Subcutaneous abdominal adipose tissue (tissue), 5 donors: Measurements from ENCODE around the gene B3GNT9.
A peak's percentile ranks its signal among the peaks of the same experiment; 100 is the strongest.

ENCODE experiments used
- H3K27ac ChIP-seq: one replicate; pipeline ENCODE4 v1.7.0; 2013; ENCODE audit warnings: low read depth, mild to moderate bottlenecking, inconsistent platforms, low read length, moderate library complexity
- H3K27me3 ChIP-seq, 5 donors: one replicate each; pipeline ENCODE4 v1.7.0; 2013; ENCODE audit warnings: low read length in 5 of 5, inconsistent platforms in 1 of 5; ENCODE audit not compliant: control insufficient read depth in 5 of 5, insufficient read depth in 4 of 5
- H3K36me3 ChIP-seq, 5 donors: one replicate each; pipeline ENCODE4 v1.7.0; 2013; ENCODE audit warnings: low read length in 5 of 5; ENCODE audit not compliant: control insufficient read depth in 5 of 5, insufficient read depth in 5 of 5
- H3K4me1 ChIP-seq, 5 donors: one replicate each; pipeline ENCODE4 v1.7.0; 2013; ENCODE audit warnings: low read length in 5 of 5, mild to moderate bottlenecking in 3 of 5, moderate library complexity in 1 of 5; ENCODE audit not compliant: control insufficient read depth in 5 of 5, insufficient read depth in 5 of 5
- H3K4me3 ChIP-seq, 5 donors: one replicate each; pipeline ENCODE4 v1.7.0; 2013; ENCODE audit warnings: low read length in 5 of 5, low read depth in 1 of 5
- H3K9ac ChIP-seq, 5 donors: one replicate each; pipeline ENCODE4 v1.7.0; 2013; ENCODE audit warnings: low read length in 5 of 5, mild to moderate bottlenecking in 4 of 5, moderate library complexity in 3 of 5
- H3K9me3 ChIP-seq, 5 donors: one replicate each; pipeline ENCODE4 v1.7.0; 2013; ENCODE audit warnings: low read length in 5 of 5; ENCODE audit not compliant: control insufficient read depth in 5 of 5
- donor health status: healthy.
- donor health status: healthy.
- donor health status: healthy.
- donor health status: healthy.
- donor health status: healthy.

B3GNT9 gene

GRCh38 chr16:67180166-67180565, 29.4 kb upstream of the B3GNT9 start:
- Histone ChIP-seq H3K4me1 (peaks cover 3 to 48% (median 41%) of the 10 kb centered on the region in 5 donors), H3K27ac (no peak overlapping the region), H3K9ac (no peak overlapping the region), H3K27me3 (no peaks in the 10 kb centered on the region), H3K9me3 (no peaks in the 10 kb centered on the region), H3K4me3 (no peak overlapping the region), H3K36me3 (peaks cover 0 to 6% (median 2%) of the 10 kb centered on the region in 5 donors)

GRCh38 chr16:67179421-67180080, 28.8 kb upstream of the B3GNT9 start:
- Histone ChIP-seq H3K27ac (no peak overlapping the region), H3K9ac (no peak overlapping the region), H3K4me1 (peaks cover 5 to 48% (median 41%) of the 10 kb centered on the region in 5 donors), H3K4me3 (no peak overlapping the region), H3K27me3 (no peaks in the 10 kb centered on the region), H3K9me3 (no peaks in the 10 kb centered on the region), H3K36me3 (peaks cover 0 to 10% (median 4%) of the 10 kb centered on the region in 5 donors)

GRCh38 chr16:67177743-67178699, 27.2 kb upstream of the B3GNT9 start:
- no peaks in the 10 kb centered on the region for H3K27me3 ChIP-seq
- H3K4me1 ChIP-seq: peaks cover 8 to 53% (median 47%) of the 10 kb centered on the region in 5 donors
- H3K9ac ChIP-seq: peak overlapping the region in 1 of 5 donors; percentile 48
- H3K27ac ChIP-seq: no peak overlapping the region
- H3K36me3 ChIP-seq: peaks cover 0 to 10% (median 4%) of the 10 kb centered on the region in 5 donors
- no peaks in the 10 kb centered on the region for H3K9me3 ChIP-seq
- peak overlapping the region in 4 of 5 donors; percentile 50 to 69 (median 52) for H3K4me3 ChIP-seq

- Histone ChIP-seq H3K9me3 (no peaks in the 10 kb centered on the region), H3K4me1 (peaks cover 8 to 55% (median 44%) of the 10 kb centered on the region in 5 donors), H3K4me3 (no peak overlapping the region), H3K27me3 (no peaks in the 10 kb centered on the region), H3K27ac (no peak overlapping the region), H3K36me3 (peaks cover 0 to 10% (median 4%) of the 10 kb centered on the region in 5 donors), H3K9ac (no peak overlapping the region)
Observed at GRCh38 chr16:67176662-67177061, 25.9 kb upstream of the B3GNT9 start.

- Histone ChIP-seq H3K4me1 (peaks cover 5 to 60% (median 56%) of the 10 kb centered on the region in 5 donors), H3K27me3 (no peaks in the 10 kb centered on the region), H3K36me3 (peaks cover 0 to 10% (median 4%) of the 10 kb centered on the region in 5 donors), H3K9ac (peak overlapping the region in 4 of 5 donors; percentile 56 to 65 (median 58)), H3K27ac (peak overlapping the region; percentile 16), H3K4me3 (peak overlapping the region in 4 of 5 donors; percentile 61 to 74 (median 66)), H3K9me3 (no peaks in the 10 kb centered on the region)
Observed at GRCh38 chr16:67174706-67175231, 24.0 kb upstream of the B3GNT9 start.

- Histone ChIP-seq H3K36me3 (peaks cover 0 to 10% (median 4%) of the 10 kb centered on the region in 5 donors), H3K9ac (peak overlapping the region in 4 of 5 donors; percentile 56 to 74 (median 58)), H3K27me3 (no peaks in the 10 kb centered on the region)
Observed at GRCh38 chr16:67173808-67174705, 23.3 kb upstream of the B3GNT9 start.

GRCh38 chr16:67173323-67173722, 22.5 kb upstream of the B3GNT9 start:
- Histone ChIP-seq H3K27me3 (no peaks in the 10 kb centered on the region), H3K4me1 (peaks cover 5 to 64% (median 60%) of the 10 kb centered on the region in 5 donors), H3K4me3 (peak overlapping the region; percentile 56 to 74 (median 63)), H3K36me3 (peaks cover 0 to 10% (median 4%) of the 10 kb centered on the region in 5 donors), H3K9ac (peak overlapping the region in 2 of 5 donors; percentile 56 to 74), H3K27ac (peak overlapping the region; percentile 69), H3K9me3 (no peaks in the 10 kb centered on the region)

More at GRCh38 chr16:67173808-67174705, 23.3 kb upstream of the B3GNT9 start:
- Histone ChIP-seq H3K9me3 (no peaks in the 10 kb centered on the region), H3K4me1 (peaks cover 5 to 67% (median 63%) of the 10 kb centered on the region in 5 donors), H3K4me3 (peak overlapping the region; percentile 56 to 74 (median 63)), H3K27ac (peak overlapping the region; percentile 69)

- peaks cover 5 to 61% (median 56%) of the 10 kb centered on the region in 5 donors for H3K4me1 ChIP-seq
- peak overlapping the region; percentile 35 to 61 (median 46) for H3K4me3 ChIP-seq
- H3K27me3 ChIP-seq: no peaks in the 10 kb centered on the region
Observed at GRCh38 chr16:67170949-67171649, 20.3 kb upstream of the B3GNT9 start.

More at GRCh38 chr16:67170949-67171649, 20.3 kb upstream of the B3GNT9 start:
- H3K36me3 ChIP-seq: peaks cover 0 to 14% (median 3%) of the 10 kb centered on the region in 5 donors
- peak overlapping the region; percentile 87 for H3K27ac ChIP-seq
- H3K9me3 ChIP-seq: no peaks in the 10 kb centered on the region
- peak overlapping the region; percentile 22 to 72 (median 64) for H3K9ac ChIP-seq
